ENCODE measurements around the gene COL4A1. TPM values are rescaled to one million over a fixed set of nuclear protein-coding genes. Genes with fewer than 3 reads are reported as not detected.

The COL4A1 gene
- polyA plus RNA-seq, 2 of the 4 experiments (the other 2 are of a cell fraction), result 23.8 to 71.3 TPM

- no peak overlapping the region for H3K4me2 ChIP-seq
- peaks cover 4% of the 10 kb centered on the region; the same call in 2 of the 3 replicates for H3K4me1 ChIP-seq
- H3K4me3 ChIP-seq, result no peak overlapping the region
- POLR2A ChIA-PET, result no interaction called here
- no peaks in the 10 kb centered on the region for H3K9me3 ChIP-seq
- H3K27ac ChIP-seq, result no peak overlapping the region
- 81% methylated on average over 6 of the region's 6 CpGs for whole genome bisulfite sequencing (ENCODE audit: missing lambda C conversion rate)
- DNase-seq (ENCODE audit: low read depth in 1 of 2, low spot score in 1 of 2) (no peak), FAIRE-seq (no peak), ATAC-seq (no peak)
- CTCF ChIA-PET, result no interaction called here
- TF ChIP-seq SREBF2 (IDR thresholded peaks at IDR 0.05) (no peak), KDM1A (IDR thresholded peaks at IDR 0.05; ENCODE audit: low read depth) (no peak), EHF (CRISPR knock-in tag; IDR thresholded peaks at IDR 0.05) (no peak), MAZ (IDR thresholded peaks at IDR 0.05; ENCODE audit: borderline replicate concordance, low read depth, low read length) (no peak), USF2 (IDR thresholded peaks at IDR 0.05) (no peak), RARB (CRISPR knock-in tag; IDR thresholded peaks at IDR 0.05) (no peak), ZFP36 (IDR thresholded peaks at IDR 0.05; ENCODE audit: borderline replicate concordance, partially characterized antibody) (no peak), CBX2 (IDR thresholded peaks at IDR 0.05; ENCODE audit: borderline replicate concordance, low read depth) (no peak), HDAC2 (IDR thresholded peaks at IDR 0.05) (no peak), NFE2L2 (conservative IDR thresholded peaks at IDR 0.05; ENCODE audit: low read length) (no peak), CHD4 (IDR thresholded peaks at IDR 0.05; ENCODE audit: borderline replicate concordance) (no peak), HOXB13 (CRISPR knock-in tag; IDR thresholded peaks at IDR 0.05; ENCODE audit: low read depth) (no peak), ZSCAN20 (CRISPR knock-in tag; IDR thresholded peaks at IDR 0.05) (no peak), CHD2 (IDR thresholded peaks at IDR 0.05; ENCODE audit: low read length, partially characterized antibody) (no peak), EHMT2 (IDR thresholded peaks at IDR 0.05; ENCODE audit: low read depth) (no peak), NPAS2 (CRISPR knock-in tag; IDR thresholded peaks at IDR 0.05; ENCODE audit: borderline replicate concordance) (no peak), POLR2AphosphoS2 (conservative IDR thresholded peaks at IDR 0.05; ENCODE audit: low read length) (no peak), HOXA7 (CRISPR knock-in tag; IDR thresholded peaks at IDR 0.05) (no peak), CEBPB (IDR thresholded peaks at IDR 0.05) (no peak), FOXS1 (CRISPR knock-in tag; IDR thresholded peaks at IDR 0.05) (no peak)
These were observed 34.3 kb downstream of the COL4A1 start for GRCh38 chr13:110272651-110273050.

GRCh38 chr13:110272227-110272626, 34.7 kb downstream of the COL4A1 start:
- WGBS (ENCODE audit: missing lambda C conversion rate), result 84% methylated on average over 5 of the region's 5 CpGs
- no peak for TF ChIP-seq HOXB13 (CRISPR knock-in tag; IDR thresholded peaks at IDR 0.05; ENCODE audit: low read depth)
- no peak for TF ChIP-seq HES2 (IDR thresholded peaks at IDR 0.05)
- TF ChIP-seq BHLHE40 (IDR thresholded peaks at IDR 0.05; ENCODE audit: low read depth, low read length), result no peak
- TF ChIP-seq MAFK (IDR thresholded peaks at IDR 0.05; ENCODE audit: partially characterized antibody), result peak; percentile 51
- Histone ChIP-seq H3K4me3 (no peak overlapping the region), H3K4me1 (0 out of 3 replicates have a peak, but pooled peaks cover under 1% of the 10 kb centered on the region), H3K9me3 (no peaks in the 10 kb centered on the region), H3K4me2 (no peak overlapping the region), H3K27ac (no peak overlapping the region)
- ATAC-seq (no peak), FAIRE-seq (no peak), DNase-seq (ENCODE audit: low read depth in 1 of 2, low spot score in 1 of 2) (no peak)
- ChIA-PET CTCF (no interaction called here), POLR2A (no interaction called here)

GRCh38 chr13:110271313-110271712, 35.6 kb downstream of the COL4A1 start:
- no peaks in the 10 kb centered on the region for H3K9me3 ChIP-seq
- FAIRE-seq (no peak), ATAC-seq (no peak), DNase-seq (ENCODE audit: low read depth in 1 of 2, low spot score in 1 of 2) (no peak)
- ChIA-PET POLR2A (no interaction called here), CTCF (interaction anchor here (1.1 kb wide), 1 partner anchor 9 kb away, joined by 3 read pairs; no protein-coding TSS in a partner anchor)
- no peak overlapping the region for H3K4me3 ChIP-seq
- WGBS (ENCODE audit: missing lambda C conversion rate), result 80% methylated on average over 5 of the region's 5 CpGs
- TF ChIP-seq SMC3 (IDR thresholded peaks at IDR 0.05) (no peak), BCL3 (IDR thresholded peaks at IDR 0.05) (no peak), HOXA7 (CRISPR knock-in tag; IDR thresholded peaks at IDR 0.05) (no peak), NR3C1 (IDR thresholded peaks at IDR 0.05) (no peak), REST (IDR thresholded peaks at IDR 0.05) (no peak), ZFP36 (IDR thresholded peaks at IDR 0.05; ENCODE audit: borderline replicate concordance, partially characterized antibody) (no peak), KDM1A (IDR thresholded peaks at IDR 0.05; ENCODE audit: low read depth) (no peak), HOXB5 (CRISPR knock-in tag; IDR thresholded peaks at IDR 0.05) (no peak), GATA3 (IDR thresholded peaks at IDR 0.05; ENCODE audit: borderline replicate concordance) (no peak), FOXS1 (CRISPR knock-in tag; IDR thresholded peaks at IDR 0.05) (no peak), JUNB (IDR thresholded peaks at IDR 0.05) (no peak), EHMT2 (IDR thresholded peaks at IDR 0.05; ENCODE audit: low read depth) (no peak), E2F6 (IDR thresholded peaks at IDR 0.05; ENCODE audit: borderline replicate concordance, low read depth) (no peak), BHLHE40 (IDR thresholded peaks at IDR 0.05; ENCODE audit: low read depth, low read length) (no peak)
- no peaks in the 10 kb centered on the region for H3K4me1 ChIP-seq
- H3K27ac ChIP-seq, result no peak overlapping the region
- no peak overlapping the region for H3K4me2 ChIP-seq

Measured in A549 (cell line).